SK-N-MC (cell line): ENCODE measurements around the gene NHSL2.

ENCODE experiments used
- FOXP2 ChIP-seq: optimal IDR thresholded peaks from 2 replicates; pipeline ENCODE3; 2011; ENCODE audit warnings: mild to moderate bottlenecking, moderate library complexity; ENCODE audit not compliant: insufficient read depth; ENCODE audit errors: extremely low read length, control extremely low read depth
- POLR2AphosphoS5 ChIP-seq: IDR thresholded peaks from 2 replicates; pipeline ENCODE4 v1.6.1; 2012; ENCODE audit warnings: mild to moderate bottlenecking, low read depth, low read length, borderline replicate concordance

- TF ChIP-seq POLR2AphosphoS5 (no peak), FOXP2 (no peak)
Measured at GRCh38 chrX:72084114-72084513, 173.5 kb downstream of the NHSL2 start.
